ENCODE measurements around the gene DBNDD1. TPM values are rescaled to one million over a fixed set of nuclear protein-coding genes. Genes with fewer than 3 reads are reported as not detected.

Gene DBNDD1
- total RNA-seq, 2 experiments from 2014 or later: 0.52 to 0.96 TPM

GRCh38 chr16:89982318-89982717 is 36.9 kb downstream of the DBNDD1 start:
- DNase-seq (no peak), ATAC-seq (no peak)
- peaks cover 6% of the 10 kb centered on the region for H3K4me1 Mint-ChIP-seq (ENCODE audit: low read depth)
- no peak for TF ChIP-seq CTCF (IDR thresholded peaks at IDR 0.05)
- H3K36me3 Mint-ChIP-seq (ENCODE audit: low read depth): peaks cover 56% of the 10 kb centered on the region
- ChIA-PET CTCF (no interaction called here), POLR2A (interaction anchor here (1.1 to 1.7 kb wide), 2 partner anchors 10 kb away, joined by 4 to 8 read pairs; no protein-coding TSS in a partner anchor)
- intact Hi-C loops (cut with micrococcal nuclease): no loop called here
- no peak overlapping the region for H3K4me3 Mint-ChIP-seq
- H3K27me3 Mint-ChIP-seq: no peaks in the 10 kb centered on the region
- H3K27ac Mint-ChIP-seq: no peak overlapping the region
- no peaks in the 10 kb centered on the region for H3K9me3 Mint-ChIP-seq

GRCh38 chr16:89981414-89981813 is 37.8 kb downstream of the DBNDD1 start:
- no peaks in the 10 kb centered on the region for H3K27me3 Mint-ChIP-seq
- ATAC-seq: peak; percentile 51
- DNase-seq: peak; percentile 32
- intact Hi-C loops (cut with micrococcal nuclease): no loop called here
- H3K27ac Mint-ChIP-seq: no peak overlapping the region
- CTCF ChIA-PET: no interaction called here
- H3K9me3 Mint-ChIP-seq: no peaks in the 10 kb centered on the region
- H3K4me1 Mint-ChIP-seq (ENCODE audit: low read depth): peaks cover 6% of the 10 kb centered on the region
- H3K36me3 Mint-ChIP-seq (ENCODE audit: low read depth): peaks cover 50% of the 10 kb centered on the region
- no peak overlapping the region for H3K4me3 Mint-ChIP-seq
- POLR2A ChIA-PET: interaction anchor here (0.7 to 1.7 kb wide), 3 partner anchors 9 to 218 kb away, joined by 3 to 8 read pairs (median 4); no protein-coding TSS in a partner anchor
- TF ChIP-seq CTCF (IDR thresholded peaks at IDR 0.05): no peak

GRCh38 chr16:89974870-89975269 is 44.4 kb downstream of the DBNDD1 start:
- ATAC-seq: no peak
- ChIA-PET CTCF (interaction anchor here (1.1 kb wide), 1 partner anchor 274 kb away, joined by 3 read pairs; no protein-coding TSS in a partner anchor), POLR2A (interaction anchor here (1.6 to 2.3 kb wide), 3 partner anchors 11 to 25 kb away, joined by 5 to 9 read pairs (median 7); no protein-coding TSS in a partner anchor)
- intact Hi-C loops (cut with micrococcal nuclease): no loop called here
- Mint-ChIP-seq H3K27me3 (no peaks in the 10 kb centered on the region), H3K27ac (no peak overlapping the region), H3K9me3 (peaks cover 6% of the 10 kb centered on the region), H3K4me3 (no peak overlapping the region), H3K4me1 (ENCODE audit: low read depth) (peaks cover 24% of the 10 kb centered on the region), H3K36me3 (ENCODE audit: low read depth) (peaks cover 35% of the 10 kb centered on the region)
- TF ChIP-seq CTCF (IDR thresholded peaks at IDR 0.05): no peak
- no peak for DNase-seq

- TF ChIP-seq CTCF (IDR thresholded peaks at IDR 0.05): no peak
- peak overlapping the region; percentile 98 for H3K4me3 Mint-ChIP-seq
- POLR2A ChIA-PET: interaction anchor here (1.0 to 2.6 kb wide), 12 partner anchors 8 to 113 kb away, joined by 3 to 9 read pairs (median 3); partner anchors contain the start of gene TCF25
- DNase-seq (no peak), ATAC-seq (no peak)
- intact Hi-C loops (cut with micrococcal nuclease): no loop called here
- CTCF ChIA-PET: interaction anchor here (0.8 to 1.2 kb wide), 4 partner anchors 26 to 273 kb away, joined by 3 read pairs; partner anchors contain the start of gene MC1R
- peaks cover 6% of the 10 kb centered on the region for H3K9me3 Mint-ChIP-seq
- H3K27me3 Mint-ChIP-seq: no peaks in the 10 kb centered on the region
- H3K36me3 Mint-ChIP-seq (ENCODE audit: low read depth): peaks cover 28% of the 10 kb centered on the region
- peaks cover 24% of the 10 kb centered on the region for H3K4me1 Mint-ChIP-seq (ENCODE audit: low read depth)
- peak overlapping the region; percentile 24 for H3K27ac Mint-ChIP-seq
These were observed 45.5 kb downstream of the DBNDD1 start for GRCh38 chr16:89973654-89974335.

- peaks cover 6% of the 10 kb centered on the region for H3K9me3 Mint-ChIP-seq
- peaks cover 26% of the 10 kb centered on the region for H3K36me3 Mint-ChIP-seq (ENCODE audit: low read depth)
- intact Hi-C loops (cut with micrococcal nuclease): no loop called here
- CTCF ChIA-PET: interaction anchor here (0.8 to 1.2 kb wide), 2 partner anchors 55 to 63 kb away, joined by 3 read pairs; partner anchors contain the start of gene MC1R
- H3K4me1 Mint-ChIP-seq (ENCODE audit: low read depth): peaks cover 24% of the 10 kb centered on the region
- peak overlapping the region; percentile 95 for H3K27ac Mint-ChIP-seq
- POLR2A ChIA-PET: interaction anchor here (0.8 to 2.6 kb wide), 14 partner anchors 8 to 218 kb away, joined by 3 to 9 read pairs (median 3); partner anchors contain the start of gene TCF25
- peak overlapping the region; percentile 98 for H3K4me3 Mint-ChIP-seq
- no peaks in the 10 kb centered on the region for H3K27me3 Mint-ChIP-seq
- TF ChIP-seq CTCF (IDR thresholded peaks at IDR 0.05): no peak
- ATAC-seq: no peak
- DNase-seq: no peak
These were observed 46.0 kb downstream of the DBNDD1 start for GRCh38 chr16:89973235-89973634.
